Activated T-cell treated with anti-CD3 and anti-CD28 coated beads for 1 hour (primary cell): ENCODE measurements around the gene FAIM2.

Source experiments
- DNase-seq: peaks from one replicate; pipeline ENCODE4 v3.0.0-alpha.2; 2020; ENCODE audit warnings: low read depth

FAIM2 gene

DNA sequence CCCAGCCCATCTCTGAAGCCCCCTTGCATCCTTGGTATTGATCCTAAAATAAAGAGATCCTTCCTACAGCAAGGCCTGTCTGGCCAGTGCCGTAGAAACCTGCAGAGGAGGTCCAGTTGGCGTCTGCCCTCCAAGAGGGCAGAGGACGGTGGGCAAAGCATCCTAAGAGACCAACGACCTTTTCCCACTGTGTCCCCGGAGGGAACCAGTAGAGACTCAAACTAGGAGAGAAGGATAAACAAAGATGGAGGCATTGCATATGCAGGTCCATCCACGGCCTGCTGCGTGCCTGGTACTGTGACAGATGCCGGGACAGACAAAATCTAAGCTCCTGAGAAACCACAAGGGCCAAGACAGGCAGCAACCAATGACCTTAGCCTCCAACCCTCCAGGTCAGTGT is 79.3 kb downstream of the FAIM2 start:
- no peak for DNase-seq

DNA sequence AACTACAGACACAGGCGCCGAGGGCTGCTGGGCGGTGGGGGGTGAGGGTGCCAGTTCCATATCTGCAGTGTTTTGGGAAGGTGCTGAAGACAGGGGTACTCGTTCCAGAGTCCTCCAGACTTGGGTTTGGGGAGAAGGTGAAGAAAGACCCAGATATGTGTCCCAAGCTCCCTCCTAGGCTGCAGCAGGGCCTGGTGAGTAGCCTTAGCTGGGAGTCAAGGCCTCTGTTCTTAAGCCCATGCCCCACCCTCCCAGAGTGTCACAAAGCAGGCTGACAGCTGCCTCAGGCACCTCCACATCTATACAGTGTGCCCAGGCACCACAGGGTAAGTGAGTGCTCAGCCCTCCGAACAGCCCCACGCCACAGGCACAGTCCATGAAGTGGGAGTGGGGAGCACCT is 79.7 kb downstream of the FAIM2 start:
- no peak for DNase-seq

DNA sequence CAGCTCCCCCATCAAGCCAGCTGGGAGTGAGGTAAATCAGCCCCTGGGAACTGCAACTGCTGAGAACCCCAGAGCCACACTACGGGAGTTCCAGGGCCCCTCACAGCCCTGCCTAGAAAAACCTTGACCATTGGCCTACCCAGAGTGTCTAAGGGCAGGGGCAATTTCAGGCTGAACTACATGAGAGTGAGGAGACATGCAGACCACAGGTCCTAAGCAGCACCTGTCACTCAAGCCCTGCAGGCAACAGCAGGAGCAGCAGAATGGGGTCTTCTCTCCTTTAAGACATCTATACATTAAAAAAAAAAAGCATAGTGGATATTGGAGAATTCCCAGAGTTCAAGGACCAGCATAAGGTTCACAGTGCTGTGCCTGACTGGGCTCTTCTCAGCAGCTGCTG is 80.3 kb downstream of the FAIM2 start:
- no peak for DNase-seq

DNA sequence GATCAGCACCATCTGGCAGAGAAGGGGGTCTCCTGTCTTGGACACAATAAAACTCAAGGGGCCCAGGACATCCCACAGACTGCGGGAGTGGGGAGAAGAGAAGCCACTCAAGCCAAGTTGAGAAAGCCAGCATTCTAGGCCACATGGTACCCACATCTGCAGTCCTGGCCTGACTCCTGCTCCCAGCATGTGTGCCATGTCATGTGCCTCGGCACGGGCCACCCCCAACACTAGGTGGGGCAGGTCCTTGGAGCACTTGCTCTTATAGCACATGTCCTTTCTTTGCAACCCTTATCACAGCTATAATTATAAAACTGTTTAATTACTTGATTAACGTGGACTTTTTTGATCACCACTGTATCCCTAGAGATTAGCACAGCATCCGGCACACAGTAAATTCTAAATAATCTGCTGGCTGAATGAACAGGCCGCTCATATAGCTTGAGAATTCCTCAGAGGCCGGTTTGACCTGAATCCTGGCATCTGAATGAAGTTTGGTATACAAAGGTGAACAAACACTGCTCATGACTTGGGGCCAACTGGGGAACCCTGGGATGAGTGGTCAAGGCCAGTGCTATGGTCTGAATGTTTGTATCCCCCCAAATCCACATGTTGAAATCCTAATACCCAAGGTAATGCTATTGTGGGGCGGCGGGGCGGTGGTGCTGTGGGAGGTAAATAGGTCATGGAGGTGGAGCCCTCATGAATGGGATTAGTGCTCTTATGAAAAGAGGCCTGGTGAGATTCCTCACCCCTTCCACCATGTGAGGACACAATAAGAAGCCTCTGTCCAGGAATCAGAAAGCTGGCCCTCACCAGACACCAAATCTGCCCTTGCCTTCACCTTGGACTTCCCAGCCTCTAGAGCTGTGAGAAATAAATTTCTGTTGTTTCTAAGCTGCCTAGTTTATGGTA is 82.1 kb downstream of the FAIM2 start:
- no peak for DNase-seq

DNA sequence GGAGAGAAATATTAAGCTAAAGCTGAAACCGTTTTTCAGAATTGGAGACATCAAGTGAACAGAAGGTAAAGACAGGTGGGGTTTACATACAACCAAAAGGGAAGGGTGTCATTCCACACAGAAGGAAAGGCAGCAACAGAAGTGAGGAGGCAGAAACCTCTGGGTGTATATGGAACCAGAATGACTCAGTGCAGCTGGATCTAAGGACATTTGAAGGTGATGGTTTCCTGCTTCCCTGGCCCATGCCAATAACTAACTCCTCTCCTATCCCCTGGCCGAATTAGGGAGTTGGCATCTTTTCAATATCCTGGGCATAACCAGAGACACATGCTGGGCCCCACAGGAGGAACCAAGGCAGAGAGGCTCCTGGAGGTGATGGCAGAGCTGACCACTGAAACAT is 83.9 kb downstream of the FAIM2 start:
- DNase-seq: no peak

DNA sequence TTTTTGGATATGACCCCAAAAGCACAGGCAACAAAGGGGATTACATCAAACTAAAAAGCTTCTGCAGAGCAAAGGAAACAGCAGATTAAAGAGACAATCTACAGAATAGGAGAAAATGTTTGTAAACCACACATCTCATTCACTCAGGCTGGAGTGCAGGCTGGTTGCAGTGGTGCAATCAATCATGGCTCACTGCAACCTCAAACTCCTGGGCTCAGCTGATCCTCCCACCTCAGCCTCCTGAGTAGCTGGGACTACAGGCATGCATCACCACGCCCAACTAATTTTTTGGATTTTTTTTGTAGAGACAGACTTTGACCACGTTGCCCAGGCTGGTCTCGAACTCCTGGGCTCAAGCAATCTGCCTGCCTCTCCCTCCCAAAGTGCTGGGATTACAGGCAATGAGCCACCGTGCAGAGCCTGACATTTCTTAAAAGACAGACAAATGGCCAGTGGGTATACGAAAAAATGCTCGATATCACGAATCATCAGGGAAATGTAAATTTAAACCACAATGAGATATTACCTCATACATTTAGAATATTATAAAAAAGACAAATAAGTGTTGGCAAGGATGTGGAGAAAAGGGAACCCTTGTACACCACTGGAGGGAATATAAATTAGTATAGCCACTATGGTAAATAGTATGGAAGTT is 85.3 kb downstream of the FAIM2 start:
- no peak for DNase-seq
